ENCODE data around the gene TRPM1. TPM values are rescaled to one million over a fixed set of nuclear protein-coding genes. Genes with fewer than 3 reads are reported as not detected.

Gene TRPM1
- total and polyA plus RNA-seq, 2 donors (not counting 1 experiment from before 2014, with no cell fraction given), result not detected

GRCh38 chr15:31045606-31046005 lies 55.9 kb downstream of the TRPM1 start:
- DNase-seq (ENCODE audit: low read depth in 2 of 2), result no peak
- no peaks in the 10 kb centered on the region for H4K20me1 ChIP-seq (ENCODE audit: control insufficient read depth, extremely low read depth, insufficient read depth, low read length)
- no peaks in the 10 kb centered on the region for H3K9me3 ChIP-seq (ENCODE audit: control insufficient read depth, insufficient read depth, low read depth, low read length)
- no peak overlapping the region for H3K4me3 ChIP-seq (replicated peaks in 1 of 4; ENCODE audit: control extremely low read depth in 1 of 4, insufficient read depth in 1 of 4, low read depth in 3 of 4, low read length in 4 of 4)
- no peaks in the 10 kb centered on the region for H3K4me1 ChIP-seq (ENCODE audit: control insufficient read depth, extremely low read depth, insufficient read depth, low read length)
- no peak for TF ChIP-seq EZH2 (IDR thresholded peaks at IDR 0.05; ENCODE audit: low read length, missing control alignments)
- TF ChIP-seq CTCF (conservative IDR thresholded peaks at IDR 0.05 in 1 of 2, IDR thresholded peaks at IDR 0.05 in 1 of 2; ENCODE audit: low read depth in 1 of 2, low read length in 2 of 2), result no peak
- H3K36me3 ChIP-seq (ENCODE audit: control insufficient read depth, insufficient read depth, low read length), result no peaks in the 10 kb centered on the region
- no peak overlapping the region for H3K27ac ChIP-seq (ENCODE audit: insufficient read depth, low read length)
- no peak overlapping the region for H2AFZ ChIP-seq (ENCODE audit: low read length)
- H3K4me2 ChIP-seq (ENCODE audit: extremely low read depth, insufficient read depth, low read length), result no peak overlapping the region
- no peaks in the 10 kb centered on the region for H3K27me3 ChIP-seq (ENCODE audit: control insufficient read depth, insufficient read depth, low read length)
- H3K79me2 ChIP-seq (ENCODE audit: control insufficient read depth, insufficient read depth, low read length), result no peaks in the 10 kb centered on the region
- no peak overlapping the region for H3K9ac ChIP-seq (ENCODE audit: insufficient read depth, low read length)

DNA sequence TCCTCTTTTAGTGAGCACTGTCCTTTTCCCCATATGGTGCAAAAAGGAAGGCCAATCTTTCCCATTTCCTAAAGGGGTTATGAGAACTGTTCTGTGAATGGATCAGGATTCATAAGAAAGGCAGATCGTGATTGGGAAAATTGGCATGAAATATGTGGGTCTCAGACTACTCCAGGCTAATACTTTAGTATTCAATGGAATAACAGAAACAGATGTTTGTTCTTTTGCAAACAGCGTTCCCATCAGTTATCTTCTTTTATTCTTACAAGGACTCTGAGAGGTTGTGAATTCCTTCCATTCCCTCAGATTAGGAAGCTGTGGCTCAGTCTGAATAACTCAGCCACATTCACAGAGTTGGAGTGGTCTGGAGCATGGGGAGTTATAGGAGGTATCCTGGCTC lies 58.8 kb downstream of the TRPM1 start:
- Histone ChIP-seq H3K4me3 (replicated peaks in 1 of 4; ENCODE audit: control extremely low read depth in 1 of 4, insufficient read depth in 1 of 4, low read depth in 3 of 4, low read length in 4 of 4) (no peak overlapping the region), H3K4me1 (ENCODE audit: control insufficient read depth, extremely low read depth, insufficient read depth, low read length) (no peaks in the 10 kb centered on the region), H4K20me1 (ENCODE audit: control insufficient read depth, extremely low read depth, insufficient read depth, low read length) (no peaks in the 10 kb centered on the region), H3K4me2 (ENCODE audit: extremely low read depth, insufficient read depth, low read length) (no peak overlapping the region), H2AFZ (ENCODE audit: low read length) (no peak overlapping the region), H3K9ac (ENCODE audit: insufficient read depth, low read length) (no peak overlapping the region), H3K27me3 (ENCODE audit: control insufficient read depth, insufficient read depth, low read length) (no peaks in the 10 kb centered on the region), H3K27ac (ENCODE audit: insufficient read depth, low read length) (no peak overlapping the region), H3K79me2 (ENCODE audit: control insufficient read depth, insufficient read depth, low read length) (no peaks in the 10 kb centered on the region), H3K9me3 (ENCODE audit: control insufficient read depth, insufficient read depth, low read depth, low read length) (no peaks in the 10 kb centered on the region), H3K36me3 (ENCODE audit: control insufficient read depth, insufficient read depth, low read length) (no peaks in the 10 kb centered on the region)
- TF ChIP-seq EZH2 (IDR thresholded peaks at IDR 0.05; ENCODE audit: low read length, missing control alignments) (no peak), CTCF (conservative IDR thresholded peaks at IDR 0.05 in 1 of 2, IDR thresholded peaks at IDR 0.05 in 1 of 2; ENCODE audit: low read depth in 1 of 2, low read length in 2 of 2) (no peak)
- no peak for DNase-seq (ENCODE audit: low read depth in 2 of 2)

DNA sequence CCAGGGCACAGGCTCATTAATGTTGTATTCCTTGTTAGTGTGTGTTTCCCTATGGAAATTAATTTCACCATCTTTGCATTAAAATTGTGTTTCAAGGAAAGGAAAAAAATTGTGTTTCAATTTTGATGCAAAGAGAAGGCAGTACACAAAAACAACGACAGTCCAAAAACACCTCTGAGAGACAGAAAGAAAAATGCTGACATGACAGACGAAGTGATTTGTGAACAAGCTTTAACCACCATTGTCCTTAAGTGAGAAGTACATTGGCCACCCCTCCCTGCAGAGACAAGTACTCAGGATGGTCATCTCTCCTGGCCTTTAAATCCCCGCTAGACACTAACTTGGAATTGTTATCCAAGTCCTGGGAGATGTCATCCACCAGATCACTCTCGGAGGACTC lies 59.9 kb downstream of the TRPM1 start:
- TF ChIP-seq EZH2 (IDR thresholded peaks at IDR 0.05; ENCODE audit: low read length, missing control alignments) (no peak), CTCF (conservative IDR thresholded peaks at IDR 0.05 in 1 of 2, IDR thresholded peaks at IDR 0.05 in 1 of 2; ENCODE audit: low read depth in 1 of 2, low read length in 2 of 2) (no peak)
- no peak overlapping the region for H3K9ac ChIP-seq (ENCODE audit: insufficient read depth, low read length)
- no peak overlapping the region for H3K4me3 ChIP-seq (replicated peaks in 1 of 4; ENCODE audit: control extremely low read depth in 1 of 4, insufficient read depth in 1 of 4, low read depth in 3 of 4, low read length in 4 of 4)
- H3K27ac ChIP-seq (ENCODE audit: insufficient read depth, low read length), result no peak overlapping the region
- no peaks in the 10 kb centered on the region for H3K4me1 ChIP-seq (ENCODE audit: control insufficient read depth, extremely low read depth, insufficient read depth, low read length)
- H4K20me1 ChIP-seq (ENCODE audit: control insufficient read depth, extremely low read depth, insufficient read depth, low read length), result no peaks in the 10 kb centered on the region
- H3K79me2 ChIP-seq (ENCODE audit: control insufficient read depth, insufficient read depth, low read length), result no peaks in the 10 kb centered on the region
- H3K4me2 ChIP-seq (ENCODE audit: extremely low read depth, insufficient read depth, low read length), result no peak overlapping the region
- no peaks in the 10 kb centered on the region for H3K9me3 ChIP-seq (ENCODE audit: control insufficient read depth, insufficient read depth, low read depth, low read length)
- H3K36me3 ChIP-seq (ENCODE audit: control insufficient read depth, insufficient read depth, low read length), result no peaks in the 10 kb centered on the region
- no peak overlapping the region for H2AFZ ChIP-seq (ENCODE audit: low read length)
- no peak for DNase-seq (ENCODE audit: low read depth in 2 of 2)
- no peaks in the 10 kb centered on the region for H3K27me3 ChIP-seq (ENCODE audit: control insufficient read depth, insufficient read depth, low read length)

Data from fibroblast of lung (primary cell).